HG03432 (cell line): ENCODE results near the gene REEP1.

Experiments used
- ATAC-seq: cut with Tn5 transposase; IDR thresholded peaks from one replicate; pipeline ENCODE4 v1.9.1; 2021; ENCODE audit warnings: mild to moderate bottlenecking, moderate library complexity; ENCODE audit not compliant: unreplicated experiment

REEP1 gene

GRCh38 chr2:86308356-86308755 lies 29.1 kb downstream of the REEP1 start:
- no peak for ATAC-seq

GRCh38 chr2:86307431-86307830 lies 30.0 kb downstream of the REEP1 start:
- no peak for ATAC-seq

GRCh38 chr2:86305915-86306254 lies 31.5 kb downstream of the REEP1 start:
- no peak for ATAC-seq

GRCh38 chr2:86305195-86305914 lies 32.1 kb downstream of the REEP1 start:
- no peak for ATAC-seq

DNA sequence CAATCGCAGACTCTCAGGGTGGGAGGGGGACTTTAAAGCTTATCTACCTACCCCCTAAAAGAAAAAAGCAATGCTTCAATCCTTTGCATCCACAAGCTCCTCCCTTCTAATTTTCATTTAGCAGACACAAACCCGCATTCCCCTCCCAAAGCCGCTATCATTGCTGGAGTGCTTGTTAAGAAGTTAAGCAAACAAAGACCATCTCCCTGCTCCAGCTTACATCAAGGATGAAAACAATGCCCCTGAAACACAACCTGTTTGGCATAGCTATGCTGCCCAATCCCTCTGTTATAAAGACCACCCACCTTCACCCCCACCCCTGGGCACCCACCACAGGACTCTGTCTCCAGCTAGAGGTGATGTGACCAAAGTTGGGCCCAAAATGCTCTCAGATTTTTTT lies 33.0 kb downstream of the REEP1 start:
- no peak for ATAC-seq

- no peak for ATAC-seq
Observed at GRCh38 chr2:86302320-86302719, 35.1 kb downstream of the REEP1 start.

GRCh38 chr2:86301711-86302202 lies 35.7 kb downstream of the REEP1 start:
- no peak for ATAC-seq

DNA sequence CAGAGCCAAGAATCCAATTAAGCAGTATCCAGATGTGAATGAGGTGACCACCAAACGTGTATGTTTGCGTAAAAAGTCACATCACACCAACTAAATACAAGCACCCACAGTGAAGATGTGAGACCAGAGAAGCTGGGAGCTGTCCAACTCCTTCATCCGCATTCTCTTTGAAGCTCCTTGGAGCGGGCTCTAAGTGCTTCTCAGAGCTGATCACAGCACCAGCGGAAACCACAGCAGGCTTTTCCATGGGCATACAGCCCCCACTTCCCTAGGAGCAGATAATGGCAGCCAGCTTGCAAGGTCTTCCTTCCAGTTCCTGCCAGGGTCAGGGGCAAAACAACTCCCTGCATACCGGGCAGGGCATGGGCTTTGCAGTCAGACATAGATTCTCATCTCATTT lies 36.4 kb downstream of the REEP1 start:
- ATAC-seq = no peak

DNA sequence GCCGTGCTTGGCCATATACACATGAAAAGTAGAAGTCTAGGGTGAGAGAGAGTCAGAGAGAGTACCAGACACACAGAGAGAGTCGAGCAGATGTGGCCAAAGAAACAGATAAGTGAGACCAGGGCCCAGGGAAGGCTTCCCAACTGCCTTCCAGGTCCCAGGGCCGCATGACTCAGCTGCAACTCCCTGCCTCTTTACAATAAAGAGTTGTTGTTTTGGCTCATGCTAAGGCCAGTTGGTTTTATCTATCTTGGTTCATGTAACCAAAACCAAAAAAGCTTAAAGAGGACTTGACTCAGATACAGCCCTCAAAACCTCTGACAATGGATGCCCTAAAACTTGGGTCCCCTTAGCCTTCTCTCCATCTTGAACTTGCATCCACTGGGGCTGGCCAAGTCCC lies 36.9 kb downstream of the REEP1 start:
- ATAC-seq = no peak

GRCh38 chr2:86298411-86299390 lies 38.7 kb downstream of the REEP1 start:
- no peak for ATAC-seq

GRCh38 chr2:86297382-86298147 lies 39.9 kb downstream of the REEP1 start:
- ATAC-seq = no peak

DNA sequence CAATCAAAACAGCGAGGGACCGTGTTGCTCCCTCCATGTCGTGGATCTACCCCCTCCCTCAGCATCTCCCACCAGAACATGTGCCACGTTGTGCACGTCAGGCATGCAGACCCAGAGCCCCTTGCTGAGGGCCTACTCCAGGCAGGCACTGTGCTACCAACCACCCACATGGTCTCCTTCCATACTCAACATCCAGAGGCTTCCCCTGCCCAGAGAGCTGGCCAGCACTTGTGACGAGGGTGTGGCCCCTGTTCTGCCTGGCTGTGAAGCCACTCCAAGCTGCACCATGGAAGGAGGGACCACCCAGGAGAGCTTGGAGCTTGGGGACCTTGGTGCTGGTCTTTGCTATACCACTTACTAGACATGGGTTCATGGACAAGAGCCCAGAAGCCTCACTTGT lies 40.5 kb downstream of the REEP1 start:
- ATAC-seq = no peak

- no peak for ATAC-seq
Observed at GRCh38 chr2:86295066-86295465, 42.4 kb downstream of the REEP1 start.

GRCh38 chr2:86293612-86294011 lies 43.8 kb downstream of the REEP1 start:
- ATAC-seq = no peak

GRCh38 chr2:86292571-86293515 lies 44.6 kb downstream of the REEP1 start:
- no peak for ATAC-seq

DNA sequence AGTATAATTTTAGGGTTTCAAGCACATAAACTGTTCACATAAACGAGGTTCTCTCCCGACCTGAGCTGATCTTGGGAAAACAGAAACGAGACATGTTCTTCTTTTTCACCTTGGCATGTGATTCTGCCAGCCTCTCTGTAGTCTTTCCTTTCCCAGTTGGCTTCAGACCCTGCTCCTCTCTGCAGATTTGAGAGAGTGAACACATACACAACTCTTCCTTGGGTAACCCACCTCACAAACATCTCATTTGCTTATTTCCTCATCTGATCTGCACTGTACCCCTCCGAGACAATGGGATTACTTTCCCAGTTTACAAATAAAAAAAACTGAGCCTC lies 46.1 kb downstream of the REEP1 start:
- ATAC-seq = no peak

DNA sequence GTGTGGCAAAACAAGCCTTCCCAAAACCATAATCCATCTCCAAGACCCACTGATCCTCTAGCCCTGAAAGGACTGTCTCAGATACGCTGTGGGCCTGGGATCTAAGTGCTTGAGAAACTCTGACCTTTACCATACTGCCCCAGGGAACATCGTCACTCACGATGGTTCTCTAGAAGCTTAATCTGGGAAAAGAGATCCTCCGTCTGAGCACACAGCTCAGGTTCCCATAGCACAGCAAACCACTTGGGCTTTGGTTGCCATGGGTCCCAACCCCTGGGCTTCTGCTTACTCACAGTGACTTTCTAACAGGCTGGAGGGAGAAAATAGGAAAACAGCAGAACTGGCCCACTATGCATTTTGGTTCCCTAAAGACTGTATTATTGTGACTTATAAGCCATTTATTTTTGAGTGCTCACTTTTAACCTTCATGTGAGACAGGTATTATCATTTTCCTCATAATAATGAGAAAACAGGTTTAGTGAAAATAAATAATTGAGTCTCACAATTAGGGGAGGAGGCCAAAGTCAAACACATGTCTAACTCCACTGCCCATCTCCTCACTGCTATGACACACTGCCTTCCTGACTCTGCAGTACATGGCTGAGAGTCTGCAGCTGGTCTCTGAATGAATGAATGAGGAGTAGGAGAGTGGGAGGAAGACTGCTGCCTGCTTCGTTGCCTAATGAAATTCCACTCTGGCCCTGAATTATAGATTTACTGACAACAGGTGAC lies 46.7 kb downstream of the REEP1 start:
- ATAC-seq = no peak

DNA sequence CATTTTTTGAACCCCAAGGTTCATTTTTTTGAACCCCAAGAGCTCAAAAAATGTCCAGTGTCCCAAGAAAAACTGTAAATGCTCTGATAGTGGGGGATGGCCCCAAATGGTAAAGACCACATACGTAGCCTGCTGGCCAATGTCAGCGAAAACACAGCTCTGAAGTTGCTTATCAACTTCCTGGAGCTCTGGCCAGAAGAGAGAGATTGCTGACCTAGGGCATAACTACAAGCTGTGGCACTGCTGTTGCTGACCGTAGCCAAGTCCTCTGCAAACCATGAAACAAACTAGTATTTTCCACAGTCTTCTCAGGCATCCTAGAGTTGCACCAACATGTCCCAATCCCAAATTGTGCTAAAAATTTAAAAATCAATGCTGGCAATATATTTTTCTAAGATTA lies 50.9 kb downstream of the REEP1 start:
- ATAC-seq = no peak

DNA sequence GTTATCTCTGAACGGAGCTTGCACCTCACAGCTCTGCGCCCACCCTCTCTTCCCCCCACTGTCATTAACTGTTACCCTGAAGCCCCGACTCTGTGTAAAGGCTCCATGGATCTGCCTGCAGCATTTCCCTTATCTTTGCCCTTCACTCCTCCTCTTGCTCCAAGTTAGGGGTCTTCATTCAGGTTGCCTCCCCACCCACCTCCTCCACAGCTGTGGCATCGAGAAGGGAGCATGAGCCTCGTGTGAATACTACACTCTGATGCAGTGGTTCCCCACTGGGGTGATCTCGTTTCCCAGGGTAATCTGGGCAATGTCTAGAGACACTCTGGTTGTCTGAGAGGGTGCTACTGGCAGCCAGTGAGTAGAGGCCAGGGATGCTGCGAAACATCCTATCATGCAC lies 51.4 kb downstream of the REEP1 start:
- ATAC-seq = no peak

DNA sequence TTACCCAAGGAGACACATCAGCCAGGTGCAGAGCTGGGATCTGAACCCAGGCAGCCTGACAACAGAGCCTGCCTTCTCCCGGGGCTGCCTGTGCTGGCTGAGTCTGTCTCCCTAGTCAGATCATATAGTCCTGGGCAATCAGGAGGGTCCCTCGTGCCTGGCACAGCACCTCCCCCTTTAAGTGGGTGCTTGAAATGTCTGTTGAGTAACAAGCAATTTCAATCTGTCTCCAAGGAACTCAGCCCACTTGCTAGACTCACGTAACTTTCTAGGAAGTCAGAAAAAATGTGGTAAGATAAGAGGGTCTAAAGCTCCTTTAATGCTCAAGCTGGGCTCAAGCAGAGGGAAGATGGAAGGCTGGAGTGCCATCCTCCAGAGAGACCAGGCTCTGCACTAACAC lies 51.9 kb downstream of the REEP1 start:
- ATAC-seq = no peak
